GM21390 (cell line): Measurements from ENCODE around the gene DEPDC5.

Experiments
- ATAC-seq: cut with Tn5 transposase; IDR thresholded peaks from one replicate; pipeline ENCODE4 v1.9.1; 2021; ENCODE audit not compliant: unreplicated experiment

The DEPDC5 gene

GRCh38 chr22:31891366-31892079 is 137.7 kb downstream of the DEPDC5 start:
- ATAC-seq, result no peak

GRCh38 chr22:31892080-31892433 is 138.2 kb downstream of the DEPDC5 start:
- no peak for ATAC-seq

GRCh38 chr22:31893460-31893859 is 139.6 kb downstream of the DEPDC5 start:
- no peak for ATAC-seq

- ATAC-seq, result no peak
These were observed 141.7 kb downstream of the DEPDC5 start for GRCh38 chr22:31895411-31896123.

- ATAC-seq, result no peak
These were observed 142.7 kb downstream of the DEPDC5 start for GRCh38 chr22:31896472-31896871.

GRCh38 chr22:31897842-31898805 is 144.3 kb downstream of the DEPDC5 start:
- no peak for ATAC-seq

- ATAC-seq, result no peak
These were observed 145.1 kb downstream of the DEPDC5 start for GRCh38 chr22:31898926-31899325.

GRCh38 chr22:31899669-31900068 is 145.8 kb downstream of the DEPDC5 start:
- ATAC-seq, result no peak

- no peak for ATAC-seq
These were observed 147.7 kb downstream of the DEPDC5 start for GRCh38 chr22:31901388-31902137.

GRCh38 chr22:31904651-31905050 is 150.8 kb downstream of the DEPDC5 start:
- ATAC-seq, result no peak

- no peak for ATAC-seq
These were observed 151.5 kb downstream of the DEPDC5 start for GRCh38 chr22:31905356-31905755.

GRCh38 chr22:31906086-31906485 is 152.3 kb downstream of the DEPDC5 start:
- ATAC-seq, result no peak

GRCh38 chr22:31906569-31906968 is 152.8 kb downstream of the DEPDC5 start:
- no peak for ATAC-seq

- no peak for ATAC-seq
These were observed 156.2 kb downstream of the DEPDC5 start for GRCh38 chr22:31909977-31910376.

GRCh38 chr22:31911565-31912406 is 158.0 kb downstream of the DEPDC5 start:
- no peak for ATAC-seq

- ATAC-seq, result no peak
These were observed 158.6 kb downstream of the DEPDC5 start for GRCh38 chr22:31912407-31912743.

GRCh38 chr22:31915586-31915985 is 161.8 kb downstream of the DEPDC5 start:
- ATAC-seq, result no peak

- peak; percentile 80 for ATAC-seq
These were observed 163.6 kb downstream of the DEPDC5 start for GRCh38 chr22:31917227-31917921.

GRCh38 chr22:31919730-31920129 is 165.9 kb downstream of the DEPDC5 start:
- ATAC-seq, result no peak
